ENCODE data around the gene KCNQ1OT1.
"Not testable (repeated sequence)": the region's sequence is repeated elsewhere in the genome, so short reads cannot be mapped to it uniquely, and the experiment has no call there.

- TF ChIP-seq, protein P1, sequence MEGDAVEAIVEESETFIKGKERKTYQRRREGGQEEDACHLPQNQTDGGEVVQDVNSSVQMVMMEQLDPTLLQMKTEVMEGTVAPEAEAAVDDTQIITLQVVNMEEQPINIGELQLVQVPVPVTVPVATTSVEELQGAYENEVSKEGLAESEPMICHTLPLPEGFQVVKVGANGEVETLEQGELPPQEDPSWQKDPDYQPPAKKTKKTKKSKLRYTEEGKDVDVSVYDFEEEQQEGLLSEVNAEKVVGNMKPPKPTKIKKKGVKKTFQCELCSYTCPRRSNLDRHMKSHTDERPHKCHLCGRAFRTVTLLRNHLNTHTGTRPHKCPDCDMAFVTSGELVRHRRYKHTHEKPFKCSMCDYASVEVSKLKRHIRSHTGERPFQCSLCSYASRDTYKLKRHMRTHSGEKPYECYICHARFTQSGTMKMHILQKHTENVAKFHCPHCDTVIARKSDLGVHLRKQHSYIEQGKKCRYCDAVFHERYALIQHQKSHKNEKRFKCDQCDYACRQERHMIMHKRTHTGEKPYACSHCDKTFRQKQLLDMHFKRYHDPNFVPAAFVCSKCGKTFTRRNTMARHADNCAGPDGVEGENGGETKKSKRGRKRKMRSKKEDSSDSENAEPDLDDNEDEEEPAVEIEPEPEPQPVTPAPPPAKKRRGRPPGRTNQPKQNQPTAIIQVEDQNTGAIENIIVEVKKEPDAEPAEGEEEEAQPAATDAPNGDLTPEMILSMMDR (IDR thresholded peaks at IDR 0.05; ENCODE audit: low read depth, low read length), result not testable (repeated sequence)
- TF ChIP-seq EZH2phosphoT487 (IDR thresholded peaks at IDR 0.05; ENCODE audit: low read depth), result not testable (repeated sequence)
Measured at GRCh38 chr11:2639763-2640162, 60.0 kb downstream of the KCNQ1OT1 start.

Measured in OCI-LY3 (cell line).